GM20000 (cell line): ENCODE measurements around the gene KLK12.
A peak's percentile ranks its signal among the peaks of the same experiment; 100 is the strongest.

ENCODE experiments used
- DNase-seq: peaks from one replicate; pipeline ENCODE4 v3.0.0; 2012; ENCODE audit warnings: low spot score
- TF ChIP-seq, protein P1 (sequence below): IDR thresholded peaks from 2 replicates; pipeline ENCODE4 v1.5.1; 2012; ENCODE audit warnings: mild to moderate bottlenecking, control low read depth; ENCODE audit errors: extremely low read depth, missing control alignments

The KLK12 gene, protein sequence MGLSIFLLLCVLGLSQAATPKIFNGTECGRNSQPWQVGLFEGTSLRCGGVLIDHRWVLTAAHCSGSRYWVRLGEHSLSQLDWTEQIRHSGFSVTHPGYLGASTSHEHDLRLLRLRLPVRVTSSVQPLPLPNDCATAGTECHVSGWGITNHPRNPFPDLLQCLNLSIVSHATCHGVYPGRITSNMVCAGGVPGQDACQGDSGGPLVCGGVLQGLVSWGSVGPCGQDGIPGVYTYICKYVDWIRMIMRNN

DNA sequence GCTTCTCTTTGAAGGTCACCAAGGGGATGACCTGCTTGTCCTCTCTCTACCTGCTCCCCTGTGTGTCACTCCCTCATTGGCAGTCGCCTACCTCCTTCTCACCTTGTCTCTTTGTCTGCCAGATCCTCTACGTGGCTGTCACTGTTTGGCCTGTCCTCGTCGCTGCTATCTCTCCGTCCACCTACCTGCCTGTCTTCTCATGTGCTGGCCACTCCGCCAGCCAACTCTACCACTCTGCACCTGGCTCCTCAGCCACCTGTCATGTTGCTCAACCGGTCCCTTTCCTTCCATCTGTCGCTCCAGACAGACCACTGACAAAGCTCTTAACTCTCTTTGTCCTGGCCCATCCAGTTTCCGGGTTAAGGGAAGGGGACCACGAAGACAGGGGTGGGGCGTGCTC is at the start of gene KLK12:
Gene KLK12 (minus strand): TSS at position 299 of the 400 bp plus-strand sequence. CDS start 381 bp downstream, outside the sequence.
- DNase-seq: no peak
- TF ChIP-seq, protein P1, sequence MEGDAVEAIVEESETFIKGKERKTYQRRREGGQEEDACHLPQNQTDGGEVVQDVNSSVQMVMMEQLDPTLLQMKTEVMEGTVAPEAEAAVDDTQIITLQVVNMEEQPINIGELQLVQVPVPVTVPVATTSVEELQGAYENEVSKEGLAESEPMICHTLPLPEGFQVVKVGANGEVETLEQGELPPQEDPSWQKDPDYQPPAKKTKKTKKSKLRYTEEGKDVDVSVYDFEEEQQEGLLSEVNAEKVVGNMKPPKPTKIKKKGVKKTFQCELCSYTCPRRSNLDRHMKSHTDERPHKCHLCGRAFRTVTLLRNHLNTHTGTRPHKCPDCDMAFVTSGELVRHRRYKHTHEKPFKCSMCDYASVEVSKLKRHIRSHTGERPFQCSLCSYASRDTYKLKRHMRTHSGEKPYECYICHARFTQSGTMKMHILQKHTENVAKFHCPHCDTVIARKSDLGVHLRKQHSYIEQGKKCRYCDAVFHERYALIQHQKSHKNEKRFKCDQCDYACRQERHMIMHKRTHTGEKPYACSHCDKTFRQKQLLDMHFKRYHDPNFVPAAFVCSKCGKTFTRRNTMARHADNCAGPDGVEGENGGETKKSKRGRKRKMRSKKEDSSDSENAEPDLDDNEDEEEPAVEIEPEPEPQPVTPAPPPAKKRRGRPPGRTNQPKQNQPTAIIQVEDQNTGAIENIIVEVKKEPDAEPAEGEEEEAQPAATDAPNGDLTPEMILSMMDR: no peak

DNA sequence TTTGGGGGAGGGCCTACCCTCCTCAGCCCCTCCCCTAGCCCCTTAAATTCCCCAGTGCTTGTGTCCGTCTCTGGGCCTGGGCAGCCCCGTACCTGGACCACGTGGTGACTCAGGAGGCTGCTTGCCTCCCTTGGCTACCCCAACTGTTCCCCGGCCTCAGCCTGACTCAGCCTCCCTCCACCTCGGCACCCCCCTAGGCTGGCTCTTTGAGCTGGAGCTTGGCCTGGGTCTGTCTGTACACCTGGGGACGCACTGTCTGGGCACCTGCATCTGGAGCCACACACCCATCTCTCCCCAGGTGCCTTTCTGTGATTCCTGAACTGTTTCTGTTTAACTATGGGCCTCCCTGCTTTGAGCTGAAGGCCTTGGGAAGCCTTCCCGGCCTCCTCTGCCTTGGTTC is 49.7 kb upstream of the KLK12 start:
- TF ChIP-seq, protein P1: no peak
- no peak for DNase-seq

DNA sequence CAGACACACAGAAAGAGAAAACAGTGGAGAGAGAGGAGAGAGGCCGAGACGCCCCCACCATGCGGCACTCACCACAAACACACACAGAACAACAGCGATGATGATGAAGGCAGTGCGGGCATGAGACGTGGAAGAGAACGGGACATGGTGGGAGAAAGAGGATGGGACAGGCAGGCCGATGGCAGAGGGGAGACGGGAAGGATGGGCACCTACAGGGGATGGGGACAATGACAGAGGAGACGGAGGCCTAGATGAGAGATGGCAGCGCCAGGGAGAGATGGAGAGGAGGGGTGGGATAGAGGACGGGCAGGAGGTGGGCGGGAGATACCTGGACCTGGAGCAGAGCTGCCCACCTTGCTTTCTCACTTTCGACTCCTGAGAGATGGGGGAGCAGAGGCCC is 49.0 kb upstream of the KLK12 start:
- no peak for DNase-seq
- TF ChIP-seq, protein P1: no peak

DNA sequence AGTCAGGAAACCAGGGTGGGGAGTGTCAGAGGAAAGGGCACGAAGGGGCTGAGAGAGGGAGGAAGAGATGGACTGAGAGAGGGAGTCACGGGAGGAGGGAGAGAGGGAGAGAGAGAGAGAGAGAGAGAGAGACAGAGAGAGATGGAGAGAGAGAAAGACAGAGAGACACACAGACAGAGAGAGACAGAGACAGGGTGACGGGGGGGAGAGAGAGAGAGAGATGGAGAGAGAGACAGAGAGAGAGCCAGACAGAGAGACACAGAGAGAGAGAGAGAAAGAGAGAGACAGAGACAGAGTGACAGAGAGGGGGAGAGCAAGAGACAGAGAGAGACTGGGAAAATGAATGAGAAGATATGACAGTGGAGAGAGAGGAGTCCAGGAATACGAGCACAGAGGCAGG is 48.4 kb upstream of the KLK12 start:
- TF ChIP-seq, protein P1: no peak
- no peak for DNase-seq

DNA sequence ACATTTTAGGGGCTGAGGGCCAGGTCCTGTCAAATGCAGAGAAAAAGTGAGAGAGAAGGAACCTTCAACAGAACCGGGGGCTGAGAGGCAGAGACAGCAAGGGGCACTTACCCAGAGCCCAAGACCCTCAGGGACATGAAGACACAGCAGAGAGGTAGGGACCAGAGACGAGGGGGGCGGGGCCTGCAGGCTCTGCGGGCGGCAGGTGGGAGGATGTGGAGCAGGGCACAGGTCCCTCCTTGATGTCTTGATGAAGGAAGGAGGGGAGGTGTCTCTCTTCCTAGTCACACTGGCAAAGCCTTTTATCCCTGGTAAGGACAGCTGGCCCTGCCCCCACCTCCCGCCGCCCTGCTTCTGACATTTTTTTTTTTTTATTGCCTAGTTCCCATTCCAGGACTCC is 47.8 kb upstream of the KLK12 start, which contains the start of gene KLK14:
Gene KLK14 (minus strand): TSS at position 277 of the 400 bp plus-strand sequence. CDS start 273 bp downstream, at position 4.
- no peak for DNase-seq
- TF ChIP-seq, protein P1: no peak

DNA sequence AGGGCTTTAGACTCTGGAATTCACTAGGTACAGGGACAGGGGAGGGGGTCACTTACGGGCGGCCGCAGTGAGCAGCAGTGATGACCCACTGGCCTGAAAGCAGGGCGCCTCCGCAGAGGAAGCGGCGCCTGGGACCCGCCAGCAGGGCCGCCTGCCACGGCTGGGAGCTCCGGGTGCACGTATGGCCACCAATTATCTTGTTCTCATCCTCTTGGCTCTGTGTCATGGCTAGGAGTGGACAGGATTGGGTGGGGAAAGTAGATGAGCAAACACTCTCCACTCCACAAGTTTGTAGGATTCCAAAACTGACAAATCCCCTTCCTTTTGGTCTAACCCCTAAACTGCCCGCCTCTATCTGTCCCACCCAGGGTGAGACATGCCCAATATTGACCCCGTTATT is 46.7 kb upstream of the KLK12 start:
- TF ChIP-seq, protein P1: no peak
- no peak for DNase-seq

DNA sequence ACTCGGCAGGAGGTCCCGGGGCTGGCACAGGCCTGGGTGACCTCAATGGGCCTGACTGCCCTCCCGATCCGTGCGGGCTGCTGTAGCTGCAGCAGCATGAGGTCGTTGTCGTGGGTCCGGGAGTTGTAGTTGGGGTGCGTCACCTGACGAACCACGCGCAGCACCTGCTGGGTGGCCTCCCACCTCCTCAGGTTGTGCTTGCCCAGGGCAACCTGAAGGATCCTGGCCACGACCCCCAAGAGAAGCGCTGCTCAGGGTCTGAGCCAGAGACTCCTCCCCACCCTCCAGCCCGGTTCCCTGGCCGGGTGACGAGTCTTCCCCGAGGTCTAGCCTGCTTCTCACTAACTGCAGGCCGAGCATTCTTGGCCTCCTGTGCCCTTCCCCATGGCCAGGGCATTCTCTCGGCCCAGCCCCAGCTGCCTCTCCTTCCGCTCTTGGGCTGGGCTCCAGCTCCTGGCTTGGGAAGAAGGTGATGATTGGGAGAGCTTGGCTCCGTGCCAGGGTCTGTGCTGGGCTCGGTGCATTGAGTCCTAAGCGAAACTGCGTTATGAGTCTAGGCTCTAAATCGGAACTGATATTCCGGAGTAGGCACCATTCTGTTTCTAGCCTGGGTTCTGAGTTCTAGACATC is 44.8 kb upstream of the KLK12 start:
- DNase-seq: peak; percentile 7
- TF ChIP-seq, protein P1: no peak
